Measurements from ENCODE around the gene PTPRT. TPM values are rescaled to one million over a fixed set of nuclear protein-coding genes. Genes with fewer than 3 reads are reported as not detected.

The PTPRT gene
- total and polyA plus RNA-seq, 4 donors: 0.14 to 2.8 (median 0.40) TPM

- H3K9me3 ChIP-seq (ENCODE audit: control insufficient read depth in 4 of 4, low read length in 3 of 4): no peaks in the 10 kb centered on the region
- no peaks in the 10 kb centered on the region for H3K4me1 ChIP-seq (ENCODE audit: control insufficient read depth in 4 of 4, insufficient read depth in 4 of 4, low read length in 3 of 4)
- 71% methylated on average over 5 of the region's 5 CpGs for WGBS
- TF ChIP-seq REST (IDR thresholded peaks at IDR 0.05) (no peak), NR2F2 (IDR thresholded peaks at IDR 0.05) (peak; percentile 35)
- no peak overlapping the region for H3K9ac ChIP-seq (ENCODE audit: low read depth in 1 of 2, low read length in 2 of 2)
- H3K27ac ChIP-seq (ENCODE audit: low read depth in 1 of 2, low read length in 2 of 2): no peak overlapping the region
- DNase-seq (ENCODE audit: low spot score): no peak
- no peak overlapping the region for H3K4me3 ChIP-seq (ENCODE audit: low read depth in 1 of 3, low read length in 3 of 3)
- peaks cover 0 to 2% (median 0%) of the 10 kb centered on the region in 4 donors for H3K27me3 ChIP-seq (ENCODE audit: control insufficient read depth in 4 of 4, insufficient read depth in 4 of 4, low read length in 3 of 4)
- no peaks in the 10 kb centered on the region for H3K36me3 ChIP-seq (ENCODE audit: control insufficient read depth in 4 of 4, insufficient read depth in 3 of 4, low read depth in 1 of 4, low read length in 3 of 4)
These were observed 182.2 kb downstream of the PTPRT start for GRCh38 chr20:43007525-43007924.

- Histone ChIP-seq H3K27me3 (ENCODE audit: control insufficient read depth in 4 of 4, insufficient read depth in 4 of 4, low read length in 3 of 4) (peaks cover 0 to 2% (median 0%) of the 10 kb centered on the region in 4 donors), H3K4me3 (ENCODE audit: low read depth in 1 of 3, low read length in 3 of 3) (no peak overlapping the region), H3K4me1 (ENCODE audit: control insufficient read depth in 4 of 4, insufficient read depth in 4 of 4, low read length in 3 of 4) (no peaks in the 10 kb centered on the region), H3K9ac (ENCODE audit: low read depth in 1 of 2, low read length in 2 of 2) (no peak overlapping the region), H3K36me3 (ENCODE audit: control insufficient read depth in 4 of 4, insufficient read depth in 3 of 4, low read depth in 1 of 4, low read length in 3 of 4) (no peaks in the 10 kb centered on the region), H3K9me3 (ENCODE audit: control insufficient read depth in 4 of 4, low read length in 3 of 4) (no peaks in the 10 kb centered on the region), H3K27ac (ENCODE audit: low read depth in 1 of 2, low read length in 2 of 2) (no peak overlapping the region)
- TF ChIP-seq NR2F2 (IDR thresholded peaks at IDR 0.05): no peak
- DNase-seq (ENCODE audit: low spot score): no peak
- WGBS: 42% methylated on average over 5 of the region's 5 CpGs
These were observed 182.9 kb downstream of the PTPRT start for GRCh38 chr20:43006651-43007375.

- Histone ChIP-seq H3K9me3 (ENCODE audit: control insufficient read depth in 4 of 4, low read length in 3 of 4) (no peaks in the 10 kb centered on the region), H3K27ac (ENCODE audit: low read depth in 1 of 2, low read length in 2 of 2) (no peak overlapping the region), H3K27me3 (ENCODE audit: control insufficient read depth in 4 of 4, insufficient read depth in 4 of 4, low read length in 3 of 4) (no peaks in the 10 kb centered on the region), H3K9ac (ENCODE audit: low read depth in 1 of 2, low read length in 2 of 2) (no peak overlapping the region), H3K4me1 (ENCODE audit: control insufficient read depth in 4 of 4, insufficient read depth in 4 of 4, low read length in 3 of 4) (no peaks in the 10 kb centered on the region), H3K4me3 (ENCODE audit: low read depth in 1 of 3, low read length in 3 of 3) (no peak overlapping the region), H3K36me3 (ENCODE audit: control insufficient read depth in 4 of 4, insufficient read depth in 3 of 4, low read depth in 1 of 4, low read length in 3 of 4) (no peaks in the 10 kb centered on the region)
- no peak for TF ChIP-seq JUND (IDR thresholded peaks at IDR 0.05)
- no peak for TF ChIP-seq ATF3 (IDR thresholded peaks at IDR 0.05)
- TF ChIP-seq YY1 (IDR thresholded peaks at IDR 0.05): no peak
- TF ChIP-seq REST (IDR thresholded peaks at IDR 0.05): no peak
- no peak for TF ChIP-seq RAD21 (IDR thresholded peaks at IDR 0.05)
- no peak for TF ChIP-seq FOXA1 (IDR thresholded peaks at IDR 0.05)
- TF ChIP-seq, protein P1, sequence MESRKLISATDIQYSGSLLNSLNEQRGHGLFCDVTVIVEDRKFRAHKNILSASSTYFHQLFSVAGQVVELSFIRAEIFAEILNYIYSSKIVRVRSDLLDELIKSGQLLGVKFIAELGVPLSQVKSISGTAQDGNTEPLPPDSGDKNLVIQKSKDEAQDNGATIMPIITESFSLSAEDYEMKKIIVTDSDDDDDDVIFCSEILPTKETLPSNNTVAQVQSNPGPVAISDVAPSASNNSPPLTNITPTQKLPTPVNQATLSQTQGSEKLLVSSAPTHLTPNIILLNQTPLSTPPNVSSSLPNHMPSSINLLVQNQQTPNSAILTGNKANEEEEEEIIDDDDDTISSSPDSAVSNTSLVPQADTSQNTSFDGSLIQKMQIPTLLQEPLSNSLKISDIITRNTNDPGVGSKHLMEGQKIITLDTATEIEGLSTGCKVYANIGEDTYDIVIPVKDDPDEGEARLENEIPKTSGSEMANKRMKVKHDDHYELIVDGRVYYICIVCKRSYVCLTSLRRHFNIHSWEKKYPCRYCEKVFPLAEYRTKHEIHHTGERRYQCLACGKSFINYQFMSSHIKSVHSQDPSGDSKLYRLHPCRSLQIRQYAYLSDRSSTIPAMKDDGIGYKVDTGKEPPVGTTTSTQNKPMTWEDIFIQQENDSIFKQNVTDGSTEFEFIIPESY (IDR thresholded peaks at IDR 0.05): no peak
- TF ChIP-seq, protein P2, sequence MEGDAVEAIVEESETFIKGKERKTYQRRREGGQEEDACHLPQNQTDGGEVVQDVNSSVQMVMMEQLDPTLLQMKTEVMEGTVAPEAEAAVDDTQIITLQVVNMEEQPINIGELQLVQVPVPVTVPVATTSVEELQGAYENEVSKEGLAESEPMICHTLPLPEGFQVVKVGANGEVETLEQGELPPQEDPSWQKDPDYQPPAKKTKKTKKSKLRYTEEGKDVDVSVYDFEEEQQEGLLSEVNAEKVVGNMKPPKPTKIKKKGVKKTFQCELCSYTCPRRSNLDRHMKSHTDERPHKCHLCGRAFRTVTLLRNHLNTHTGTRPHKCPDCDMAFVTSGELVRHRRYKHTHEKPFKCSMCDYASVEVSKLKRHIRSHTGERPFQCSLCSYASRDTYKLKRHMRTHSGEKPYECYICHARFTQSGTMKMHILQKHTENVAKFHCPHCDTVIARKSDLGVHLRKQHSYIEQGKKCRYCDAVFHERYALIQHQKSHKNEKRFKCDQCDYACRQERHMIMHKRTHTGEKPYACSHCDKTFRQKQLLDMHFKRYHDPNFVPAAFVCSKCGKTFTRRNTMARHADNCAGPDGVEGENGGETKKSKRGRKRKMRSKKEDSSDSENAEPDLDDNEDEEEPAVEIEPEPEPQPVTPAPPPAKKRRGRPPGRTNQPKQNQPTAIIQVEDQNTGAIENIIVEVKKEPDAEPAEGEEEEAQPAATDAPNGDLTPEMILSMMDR (IDR thresholded peaks at IDR 0.05; ENCODE audit: low read depth, low read length, missing input control): no peak
- no peak for TF ChIP-seq FOXA2 (IDR thresholded peaks at IDR 0.05)
- 83% methylated on average over 6 of the region's 6 CpGs for WGBS
- no peak for DNase-seq (ENCODE audit: low spot score)
These were observed 186.3 kb downstream of the PTPRT start for GRCh38 chr20:43003318-43003944.

Data from liver (tissue), 9 donors.